Upper lobe of left lung (tissue), 4 donors: ENCODE measurements around the gene NAV2.

Experiments
- POLR2A ChIP-seq, 4 donors: fragments of 450-650 bp; IDR thresholded peaks; one replicate each; pipeline ENCODE4 v1.5.1; 2016 to 2017; ENCODE audit warnings: antibody characterized with exemption in 4 of 4, mild to moderate bottlenecking in 2 of 4
- POLR2AphosphoS5 ChIP-seq, 2 donors: sonication (generic); formaldehyde crosslinking; IDR thresholded peaks; one replicate each; pipeline ENCODE4 v1.5.1; 2017; ENCODE audit warnings: antibody characterized with exemption in 2 of 2
- TF ChIP-seq, protein P1 (sequence below), 6 experiments: fragments of 450-650 bp in 4 of 6; fragments of 200-600 bp in 2 of 6; sonication (generic) in 2 of 6; IDR thresholded peaks; one replicate each; pipeline ENCODE4 v1.5.1; 2016 to 2019; ENCODE audit warnings: antibody characterized with exemption in 6 of 6

- TF ChIP-seq, protein P1, sequence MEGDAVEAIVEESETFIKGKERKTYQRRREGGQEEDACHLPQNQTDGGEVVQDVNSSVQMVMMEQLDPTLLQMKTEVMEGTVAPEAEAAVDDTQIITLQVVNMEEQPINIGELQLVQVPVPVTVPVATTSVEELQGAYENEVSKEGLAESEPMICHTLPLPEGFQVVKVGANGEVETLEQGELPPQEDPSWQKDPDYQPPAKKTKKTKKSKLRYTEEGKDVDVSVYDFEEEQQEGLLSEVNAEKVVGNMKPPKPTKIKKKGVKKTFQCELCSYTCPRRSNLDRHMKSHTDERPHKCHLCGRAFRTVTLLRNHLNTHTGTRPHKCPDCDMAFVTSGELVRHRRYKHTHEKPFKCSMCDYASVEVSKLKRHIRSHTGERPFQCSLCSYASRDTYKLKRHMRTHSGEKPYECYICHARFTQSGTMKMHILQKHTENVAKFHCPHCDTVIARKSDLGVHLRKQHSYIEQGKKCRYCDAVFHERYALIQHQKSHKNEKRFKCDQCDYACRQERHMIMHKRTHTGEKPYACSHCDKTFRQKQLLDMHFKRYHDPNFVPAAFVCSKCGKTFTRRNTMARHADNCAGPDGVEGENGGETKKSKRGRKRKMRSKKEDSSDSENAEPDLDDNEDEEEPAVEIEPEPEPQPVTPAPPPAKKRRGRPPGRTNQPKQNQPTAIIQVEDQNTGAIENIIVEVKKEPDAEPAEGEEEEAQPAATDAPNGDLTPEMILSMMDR (IDR thresholded peaks at IDR 0.05): no peak
- TF ChIP-seq POLR2A (IDR thresholded peaks at IDR 0.05): no peak
- TF ChIP-seq POLR2AphosphoS5 (IDR thresholded peaks at IDR 0.05): no peak
These were observed 45.7 kb upstream of the NAV2 start for GRCh38 chr11:19666951-19667350.
